Neural cell (in vitro differentiated cells): ENCODE measurements around the gene CISH. TPM values are rescaled to one million over a fixed set of nuclear protein-coding genes. Genes with fewer than 3 reads are reported as not detected.

Experiments
- H2AFZ ChIP-seq: fragments of 200-600, 300-800 bp; sonication (generic), shearing (Covaris generic); 2 replicates; pipeline ENCODE4 v1.6.0; 2014; ENCODE audit warnings: low read depth, mild to moderate bottlenecking, antibody characterized with exemption, low read length, moderate library complexity
- H3F3A ChIP-seq: fragments of 200-600 bp; shearing (Covaris generic); 2 replicates; pipeline ENCODE4 v1.6.1; 2016; ENCODE audit warnings: mild to moderate bottlenecking, moderate library complexity, mixed read lengths, antibody characterized with exemption, low read length; ENCODE audit not compliant: insufficient read depth, poor library complexity, severe bottlenecking
- H3K27ac ChIP-seq: fragments of 200-600, 300-800 bp; sonication (generic), shearing (Covaris generic); 2 replicates; pipeline ENCODE4 v1.5.1; 2014; ENCODE audit warnings: mild to moderate bottlenecking, low read length, moderate library complexity
- H3K27me3 ChIP-seq: fragments of 300-800, 200-600 bp; sonication (generic), shearing (Covaris generic); 2 replicates; pipeline ENCODE4 v1.6.0; 2014; ENCODE audit warnings: mild to moderate bottlenecking, low read depth, low read length, moderate library complexity; ENCODE audit not compliant: insufficient read depth
- H3K36me3 ChIP-seq: fragments of 300-800, 200-600 bp; sonication (generic), shearing (Covaris generic); 2 replicates; pipeline ENCODE4 v1.5.1; 2014; ENCODE audit warnings: mild to moderate bottlenecking, antibody characterized with exemption, low read length, moderate library complexity; ENCODE audit not compliant: insufficient read depth
- H3K4me2 ChIP-seq: fragments of 300-800, 200-600 bp; sonication (generic), shearing (Covaris generic); 2 replicates; pipeline ENCODE4 v1.6.0; 2014; ENCODE audit warnings: mild to moderate bottlenecking, low read length
- H3K4me3 ChIP-seq: fragments of 300-800, 200-600 bp; sonication (generic), shearing (Covaris generic); 2 replicates; pipeline ENCODE4 v1.5.1; 2014; ENCODE audit warnings: mild to moderate bottlenecking, low read length, moderate library complexity
- H3K79me2 ChIP-seq: fragments of 200-600 bp; shearing (Covaris generic); replicated peaks from 2 replicates; pipeline ENCODE4 v1.6.0; 2014; ENCODE audit warnings: mild to moderate bottlenecking, low read length, moderate library complexity; ENCODE audit not compliant: insufficient read depth
- H3K9ac ChIP-seq: fragments of 300-800, 200-600 bp; sonication (generic), shearing (Covaris generic); 2 replicates; pipeline ENCODE4 v1.6.1; 2016; ENCODE audit warnings: mild to moderate bottlenecking, low read length, mixed read lengths
- H3K9me2 ChIP-seq: fragments of 200-600 bp; shearing (Covaris generic); 2 replicates; pipeline ENCODE4 v1.6.1; 2016; ENCODE audit warnings: mild to moderate bottlenecking, low read length, mixed read lengths; ENCODE audit not compliant: insufficient read depth
- H3K9me3 ChIP-seq: fragments of 200-600, 300-800 bp; sonication (generic), shearing (Covaris generic); 2 replicates; pipeline ENCODE4 v1.6.1; 2016; ENCODE audit warnings: mild to moderate bottlenecking, mixed run types, low read length, moderate library complexity, mixed read lengths
- H4K20me1 ChIP-seq: fragments of 200-600 bp; shearing (Covaris generic); 2 replicates; pipeline ENCODE4 v1.6.1; 2016; ENCODE audit warnings: mild to moderate bottlenecking, mixed run types; ENCODE audit not compliant: insufficient read depth
- CTCF ChIP-seq: fragments of 450-650 bp; IDR thresholded peaks from 2 replicates; pipeline ENCODE4 v1.5.1; 2014; ENCODE audit warnings: antibody characterized with exemption, mild to moderate bottlenecking, moderate library complexity; ENCODE audit not compliant: poor library complexity, severe bottlenecking
- EP300 ChIP-seq: fragments of 450-650 bp; conservative IDR thresholded peaks from 2 replicates; pipeline ENCODE4 v1.6.1; 2014; ENCODE audit warnings: antibody characterized with exemption, mild to moderate bottlenecking, moderate library complexity; ENCODE audit not compliant: poor library complexity, severe bottlenecking
- EZH2 ChIP-seq: fragments of 200-600, 300-800 bp; shearing (Covaris generic), sonication (generic); IDR thresholded peaks from 2 replicates; pipeline ENCODE4 v1.6.1; 2014; ENCODE audit warnings: antibody characterized with exemption, low read length, borderline replicate concordance, mild to moderate bottlenecking; ENCODE audit not compliant: insufficient read depth, poor library complexity, severe bottlenecking
- MXI1 ChIP-seq: fragments of 450-650 bp; conservative IDR thresholded peaks from 2 replicates; pipeline ENCODE4 v1.6.1; 2014; ENCODE audit warnings: antibody characterized with exemption, mild to moderate bottlenecking; ENCODE audit not compliant: poor library complexity, severe bottlenecking
- POLR2AphosphoS5 ChIP-seq: IDR thresholded peaks from 2 replicates; pipeline ENCODE4 v1.6.1; 2012
- RAD21 ChIP-seq: fragments of 450-650 bp; conservative IDR thresholded peaks from 2 replicates; pipeline ENCODE4 v1.6.1; 2014; ENCODE audit warnings: antibody characterized with exemption, mild to moderate bottlenecking, moderate library complexity
- REST ChIP-seq: IDR thresholded peaks from 2 replicates; pipeline ENCODE4 v1.6.1; 2012; ENCODE audit warnings: borderline replicate concordance
- SMC3 ChIP-seq: fragments of 450-650 bp; conservative IDR thresholded peaks from 2 replicates; pipeline ENCODE4 v1.6.1; 2014; ENCODE audit warnings: antibody characterized with exemption, mild to moderate bottlenecking, moderate library complexity; ENCODE audit not compliant: poor library complexity
- TAF1 ChIP-seq: IDR thresholded peaks from 2 replicates; pipeline ENCODE4 v1.6.1; 2012; ENCODE audit warnings: low read depth
- polyA plus RNA-seq: library from polyadenylated mRNA; depleted of rRNA; stranded (reverse); fragments of >200 nt; gene quantifications from 2 replicates; pipeline ENCODE4 v1.2.3, GENCODE V29; 2014

CISH gene
- polyA plus RNA-seq, 1 donor from 2014 or later, result not detected

- TF ChIP-seq MXI1, result no peak
- no peak for TF ChIP-seq REST
- no peak for TF ChIP-seq TAF1
- no peak for TF ChIP-seq RAD21
- TF ChIP-seq EP300, result no peak
- no peak for TF ChIP-seq SMC3
- no peak for TF ChIP-seq EZH2
- Histone ChIP-seq H3K9ac (no peak overlapping the region), H3K4me3 (no peak overlapping the region)
These were observed 43.6 kb upstream of the CISH start for GRCh38 chr3:50655009-50655830.

GRCh38 chr3:50653937-50654595 is 42.5 kb upstream of the CISH start:
- Histone ChIP-seq H4K20me1 (no peaks in the 10 kb centered on the region), H3K27me3 (no peaks in the 10 kb centered on the region), H3K27ac (no peak overlapping the region), H3K36me3 (no peaks in the 10 kb centered on the region), H3K4me2 (no peak overlapping the region), H3K9me3 (no peaks in the 10 kb centered on the region), H3F3A (no peaks in the 10 kb centered on the region), H3K4me3 (no peak overlapping the region), H3K9ac (no peak overlapping the region), H2AFZ (no peak overlapping the region), H3K9me2 (no peaks in the 10 kb centered on the region), H3K79me2 (no peaks in the 10 kb centered on the region)
- TF ChIP-seq TAF1 (no peak), MXI1 (no peak), EZH2 (no peak), SMC3 (no peak), CTCF (no peak), RAD21 (no peak), EP300 (no peak), POLR2AphosphoS5 (no peak), REST (no peak)

More at GRCh38 chr3:50655009-50655830, 43.6 kb upstream of the CISH start:
- H3K27ac ChIP-seq, result no peak overlapping the region
- no peaks in the 10 kb centered on the region for H3F3A ChIP-seq
- H2AFZ ChIP-seq, result no peak overlapping the region
- H4K20me1 ChIP-seq, result no peaks in the 10 kb centered on the region
- H3K36me3 ChIP-seq, result no peaks in the 10 kb centered on the region
- H3K27me3 ChIP-seq, result no peaks in the 10 kb centered on the region
- no peaks in the 10 kb centered on the region for H3K9me3 ChIP-seq
- H3K9me2 ChIP-seq, result no peaks in the 10 kb centered on the region
- no peaks in the 10 kb centered on the region for H3K79me2 ChIP-seq
- no peak overlapping the region for H3K4me2 ChIP-seq
